ENCODE measurements around the gene JAM2.

DNA sequence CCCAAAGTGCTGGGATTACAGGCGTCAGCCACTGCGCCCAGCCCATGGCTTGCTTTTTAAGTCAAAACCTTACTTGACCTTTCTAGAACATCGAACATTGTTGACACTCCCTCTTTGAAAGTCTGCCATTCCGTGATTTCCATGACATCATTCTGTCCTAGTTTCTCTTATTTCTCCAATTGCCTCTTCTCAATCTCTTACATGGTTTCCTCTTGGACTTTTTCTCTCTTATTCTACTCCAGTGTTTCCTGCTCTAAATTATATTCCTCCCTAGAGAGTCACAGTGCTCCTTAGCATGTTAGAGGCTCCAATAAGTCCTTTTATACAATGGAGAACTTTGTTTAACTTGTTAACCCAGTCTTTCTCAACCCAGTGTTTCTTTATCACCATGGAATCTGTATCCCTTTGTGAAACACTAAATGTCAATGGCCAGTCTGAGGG, 25.5 kb downstream of the JAM2 start:
- TF ChIP-seq, protein P1, sequence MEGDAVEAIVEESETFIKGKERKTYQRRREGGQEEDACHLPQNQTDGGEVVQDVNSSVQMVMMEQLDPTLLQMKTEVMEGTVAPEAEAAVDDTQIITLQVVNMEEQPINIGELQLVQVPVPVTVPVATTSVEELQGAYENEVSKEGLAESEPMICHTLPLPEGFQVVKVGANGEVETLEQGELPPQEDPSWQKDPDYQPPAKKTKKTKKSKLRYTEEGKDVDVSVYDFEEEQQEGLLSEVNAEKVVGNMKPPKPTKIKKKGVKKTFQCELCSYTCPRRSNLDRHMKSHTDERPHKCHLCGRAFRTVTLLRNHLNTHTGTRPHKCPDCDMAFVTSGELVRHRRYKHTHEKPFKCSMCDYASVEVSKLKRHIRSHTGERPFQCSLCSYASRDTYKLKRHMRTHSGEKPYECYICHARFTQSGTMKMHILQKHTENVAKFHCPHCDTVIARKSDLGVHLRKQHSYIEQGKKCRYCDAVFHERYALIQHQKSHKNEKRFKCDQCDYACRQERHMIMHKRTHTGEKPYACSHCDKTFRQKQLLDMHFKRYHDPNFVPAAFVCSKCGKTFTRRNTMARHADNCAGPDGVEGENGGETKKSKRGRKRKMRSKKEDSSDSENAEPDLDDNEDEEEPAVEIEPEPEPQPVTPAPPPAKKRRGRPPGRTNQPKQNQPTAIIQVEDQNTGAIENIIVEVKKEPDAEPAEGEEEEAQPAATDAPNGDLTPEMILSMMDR (IDR thresholded peaks at IDR 0.05) = no peak
- TF ChIP-seq POLR2AphosphoS5 (IDR thresholded peaks at IDR 0.05) (no peak), EP300 (IDR thresholded peaks at IDR 0.05) (no peak), POLR2A (IDR thresholded peaks at IDR 0.05; ENCODE audit: low read depth) (no peak)

Measured in esophagus muscularis mucosa (tissue), 4 donors.